Vagina (tissue), 2 donors: ENCODE measurements around the gene DSE.

ENCODE experiments used
- POLR2A ChIP-seq, 2 donors: fragments of 450-650 bp; IDR thresholded peaks; one replicate each; pipeline ENCODE4 v1.6.1; 2017; ENCODE audit warnings: antibody characterized with exemption in 2 of 2, mild to moderate bottlenecking in 2 of 2, moderate library complexity in 2 of 2
- POLR2AphosphoS5 ChIP-seq, 2 donors: sonication (generic); formaldehyde crosslinking; IDR thresholded peaks; one replicate each; pipeline ENCODE4 v1.9.0; 2017; ENCODE audit warnings: antibody characterized with exemption in 2 of 2, mild to moderate bottlenecking in 2 of 2, low read depth in 1 of 2; ENCODE audit not compliant: insufficient read depth in 1 of 2
- TF ChIP-seq, protein P1 (sequence below), 3 experiments: fragments of 450-650 bp in 2 of 3; fragments of 200-600 bp in 1 of 3; sonication (generic) in 1 of 3; IDR thresholded peaks; one replicate each; pipeline ENCODE4 v1.5.1; 2017 to 2019; ENCODE audit warnings: antibody characterized with exemption in 3 of 3, mild to moderate bottlenecking in 2 of 3, moderate library complexity in 2 of 3

DNA sequence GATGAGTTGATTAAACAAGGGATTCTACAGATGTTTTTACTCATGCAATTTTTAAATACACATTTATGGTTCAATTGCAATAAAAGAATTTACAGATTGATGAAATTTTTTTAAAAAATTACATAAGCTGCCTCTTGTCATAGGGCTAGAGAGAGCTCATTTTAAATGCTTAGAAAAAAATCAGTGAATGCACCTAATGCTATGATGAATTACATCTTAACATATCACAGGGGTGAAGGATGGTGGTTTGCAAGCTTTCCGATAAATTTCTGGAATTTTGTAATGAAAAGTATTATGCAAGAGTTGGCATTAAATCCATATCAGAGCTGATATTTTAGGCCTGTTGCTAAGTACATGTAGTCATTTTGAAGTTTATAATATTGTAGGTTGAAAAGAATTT is 29.6 kb downstream of the DSE start:
- TF ChIP-seq, protein P1, sequence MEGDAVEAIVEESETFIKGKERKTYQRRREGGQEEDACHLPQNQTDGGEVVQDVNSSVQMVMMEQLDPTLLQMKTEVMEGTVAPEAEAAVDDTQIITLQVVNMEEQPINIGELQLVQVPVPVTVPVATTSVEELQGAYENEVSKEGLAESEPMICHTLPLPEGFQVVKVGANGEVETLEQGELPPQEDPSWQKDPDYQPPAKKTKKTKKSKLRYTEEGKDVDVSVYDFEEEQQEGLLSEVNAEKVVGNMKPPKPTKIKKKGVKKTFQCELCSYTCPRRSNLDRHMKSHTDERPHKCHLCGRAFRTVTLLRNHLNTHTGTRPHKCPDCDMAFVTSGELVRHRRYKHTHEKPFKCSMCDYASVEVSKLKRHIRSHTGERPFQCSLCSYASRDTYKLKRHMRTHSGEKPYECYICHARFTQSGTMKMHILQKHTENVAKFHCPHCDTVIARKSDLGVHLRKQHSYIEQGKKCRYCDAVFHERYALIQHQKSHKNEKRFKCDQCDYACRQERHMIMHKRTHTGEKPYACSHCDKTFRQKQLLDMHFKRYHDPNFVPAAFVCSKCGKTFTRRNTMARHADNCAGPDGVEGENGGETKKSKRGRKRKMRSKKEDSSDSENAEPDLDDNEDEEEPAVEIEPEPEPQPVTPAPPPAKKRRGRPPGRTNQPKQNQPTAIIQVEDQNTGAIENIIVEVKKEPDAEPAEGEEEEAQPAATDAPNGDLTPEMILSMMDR (IDR thresholded peaks at IDR 0.05): no peak
- TF ChIP-seq POLR2A (IDR thresholded peaks at IDR 0.05): no peak
- TF ChIP-seq POLR2AphosphoS5 (IDR thresholded peaks at IDR 0.05; ENCODE audit: insufficient read depth in 1 of 2, low read depth in 1 of 2): no peak
